GM12878 (cell line): ENCODE data around the gene LMLN. TPM values are rescaled to one million over a fixed set of nuclear protein-coding genes. Genes with fewer than 3 reads are reported as not detected.

Source experiments
- ATAC-seq: fragments of 200-7000 bp; cut with Tn5 transposase; 3 replicates; pipeline ENCODE4 v1.9.1; 2020; ENCODE audit warnings: mild to moderate bottlenecking, moderate library complexity
- BruUV-seq: library from RNA; stranded (reverse); fragments of 400-500 nt; replicated peaks from 2 replicates; lab custom pipeline; 2021; lab: Mats Ljungman, UMichigan
- CTCF ChIA-PET: fragments of 300-600 bp; sonication (Branson Sonifier 250); formaldehyde crosslinking; extraction: SDS; loops from one replicate; lab custom pipeline; 2021; ENCODE audit warnings: inconsistent platforms; lab: Yijun Ruan, JAX
- POLR2A ChIA-PET: fragments of 350-600 bp; formaldehyde crosslinking; extraction: SDS; loops from one replicate; lab custom pipeline; 2021; ENCODE audit warnings: inconsistent platforms; lab: Charles Lee
- RAD21 ChIA-PET: fragments of 300-600 bp; sonication (Branson Sonifier 250); formaldehyde crosslinking; loops from one replicate; lab custom pipeline; 2023; ENCODE audit warnings: antibody characterized with exemption; ENCODE audit not compliant: unreplicated experiment; lab: Charles Lee
- SMC1A ChIA-PET: fragments of 300-600 bp; sonication (Branson Sonifier 250); formaldehyde crosslinking; loops from one replicate; lab custom pipeline; 2023; ENCODE audit not compliant: unreplicated experiment, uncharacterized antibody; lab: Charles Lee
- DNase-seq: peaks from one replicate; pipeline ENCODE4 v3.0.0-alpha.2; 2011; ENCODE audit warnings: low read depth, low spot score
- FAIRE-seq: peaks from 3 replicates; lab custom pipeline; 2011; peaks lifted over from hg19 to GRCh38; lab: Jason Lieb, UNC
- H2AFZ ChIP-seq: 2 replicates; pipeline ENCODE4 v1.6.0; 2011; ENCODE audit warnings: low read depth, low read length, control low read depth; ENCODE audit not compliant: control insufficient read depth
- H3K27ac ChIP-seq: 2 replicates; pipeline ENCODE4 v1.5.1; 2011; ENCODE audit warnings: control low read depth; ENCODE audit not compliant: control insufficient read depth, insufficient read depth
- H3K27me3 ChIP-seq, 2 experiments: replicated peaks in 1 of 2; 2 replicates each; pipeline versions ENCODE4 v1.6.0 to v1.6.1; 2011; ENCODE audit warnings: low read length in 1 of 2; ENCODE audit not compliant: control insufficient read depth in 2 of 2, insufficient read depth in 2 of 2
- H3K36me3 ChIP-seq, 2 experiments: 2 replicates each; pipeline ENCODE4 v1.5.1; 2011; ENCODE audit warnings: low read length in 1 of 2; ENCODE audit not compliant: control insufficient read depth in 2 of 2, insufficient read depth in 2 of 2
- H3K4me1 ChIP-seq: 2 replicates; pipeline ENCODE4 v1.6.1; 2011; ENCODE audit warnings: mild to moderate bottlenecking, low read length, moderate library complexity, mixed read lengths; ENCODE audit not compliant: control insufficient read depth, insufficient read depth
- H3K4me2 ChIP-seq: 2 replicates; pipeline ENCODE4 v1.6.0; 2011; ENCODE audit warnings: control low read depth; ENCODE audit not compliant: control insufficient read depth, insufficient read depth
- H3K4me3 ChIP-seq: fragments of 200-600 bp; sonication (generic); 2 replicates; pipeline ENCODE4 v1.5.1; 2016
- H3K79me2 ChIP-seq: 2 replicates; pipeline ENCODE4 v1.6.0; 2011; ENCODE audit warnings: low read length; ENCODE audit not compliant: control insufficient read depth, insufficient read depth
- H3K9ac ChIP-seq: 2 replicates; pipeline ENCODE4 v1.8.0; 2011; ENCODE audit warnings: low read length, control low read depth, mixed read lengths; ENCODE audit not compliant: control insufficient read depth, insufficient read depth
- H3K9me3 ChIP-seq: replicated peaks from 3 replicates; pipeline ENCODE4 v1.5.1; 2011; ENCODE audit warnings: mild to moderate bottlenecking, low read length; ENCODE audit not compliant: control insufficient read depth, insufficient read depth
- H4K20me1 ChIP-seq: 2 replicates; pipeline ENCODE4 v1.6.0; 2011; ENCODE audit not compliant: control insufficient read depth, insufficient read depth
- NFYA ChIP-seq: IDR thresholded peaks from 2 replicates; pipeline ENCODE4 v1.6.1; 2011; ENCODE audit warnings: low read depth, mild to moderate bottlenecking, low read length, improper control_type of control experiment, borderline replicate concordance
- SIN3A ChIP-seq: IDR thresholded peaks from 2 replicates; pipeline ENCODE4 v1.6.1; 2012; ENCODE audit warnings: low read depth, low read length, improper control_type of control experiment
- TBL1XR1 ChIP-seq: IDR thresholded peaks from 2 replicates; pipeline ENCODE4 v1.6.1; 2012; ENCODE audit warnings: low read depth, low read length, improper control_type of control experiment
- ZNF384 ChIP-seq: IDR thresholded peaks from 2 replicates; pipeline ENCODE4 v1.6.1; 2012; ENCODE audit warnings: low read depth, mild to moderate bottlenecking, low read length, improper control_type of control experiment, borderline replicate concordance
- ZSCAN29 ChIP-seq: fragments of 450-650 bp; IDR thresholded peaks from 2 replicates; pipeline ENCODE4 v1.6.1; 2017; ENCODE audit warnings: mild to moderate bottlenecking, moderate library complexity
- WGBS: methylation state at CpG from one replicate; pipeline ENCODE4 v1.1.6; 2016; ENCODE audit warnings: low lambda C conversion rate; ENCODE audit not compliant: insufficient replicate concordance, insufficient coverage; ENCODE audit errors: missing lambda C conversion rate; 5-methylcytosine and 5-hydroxymethylcytosine counted together
- in situ Hi-C: fragments of 300-500 bp; cut with MboI; formaldehyde crosslinking; loops from 9 replicates; pipeline ENCODE4 v1.14.3; 2018; ENCODE audit warnings: mixed read lengths
- intact Hi-C: fragments of 100-400 bp; cut with micrococcal nuclease; formaldehyde crosslinking; loops from one replicate; pipeline ENCODE4 v1.14.2; 2022; ENCODE audit not compliant: unreplicated experiment
- polyA plus RNA-seq, 11 experiments: library from polyadenylated mRNA; depleted of rRNA in 4 of 11; unstranded in 6 of 11; stranded (reverse) in 5 of 11; fragments of >200 nt; fragmentation: Nextera tagmentation in 4 of 11; fragmentation: Illumina TruSeq in 1 of 11; extraction: Ambion mirVana in 4 of 11; extraction: Trizol in 1 of 11; gene quantifications; 1 replicate in 1 of 11; 2 replicates in 10 of 11; pipeline versions ENCODE4 v1.2.1 to v1.2.3, GENCODE V29; 2011 to 2016; ENCODE audit warnings: inconsistent platforms in 2 of 11, missing spikeins in 2 of 11, low read depth in 1 of 11
- total RNA-seq, 4 experiments: library from RNA; depleted of rRNA in 3 of 4; stranded (reverse); fragments of >200 nt in 3 of 4; fragmentation: Illumina TruSeq in 1 of 4; extraction: Trizol in 1 of 4; gene quantifications; 2 replicates each; pipeline versions ENCODE4 v1.2.1 to v1.2.3, GENCODE V29; 2013 to 2021
- TF ChIP-seq, protein P1 (sequence below): fragments of 450-650 bp; IDR thresholded peaks from 2 replicates; pipeline ENCODE4 v1.6.1; 2016; ENCODE audit warnings: mild to moderate bottlenecking

The LMLN gene
- total and polyA plus RNA-seq, 10 of the 15 experiments (the other 5 are each of a cell fraction or from before 2014, with no cell fraction given), result 0.02 to 1.7 (median 0.81) TPM

GRCh38 chr3:197950677-197951061, 9.3 kb upstream of the LMLN start:
- Histone ChIP-seq H3K9ac (peak overlapping the region; percentile 92), H4K20me1 (peaks cover 7% of the 10 kb centered on the region), H3K79me2 (peaks cover 42% of the 10 kb centered on the region), H3K36me3 (peaks cover 10 to 33% of the 10 kb centered on the region in 2 experiments), H2AFZ (no peak overlapping the region), H3K4me3 (peak overlapping the region; percentile 95), H3K4me1 (peaks cover 3% of the 10 kb centered on the region; the same call in 1 of the 2 replicates), H3K4me2 (peak overlapping the region; percentile 84), H3K27me3 (no peaks in the 10 kb centered on the region), H3K9me3 (no peaks in the 10 kb centered on the region), H3K27ac (peak overlapping the region; percentile 95)
- ChIA-PET CTCF (interaction anchor here (0.7 to 2.9 kb wide), 4 partner anchors 8 to 229 kb away, joined by 3 to 16 read pairs (median 4); no protein-coding TSS in a partner anchor), SMC1A (interaction anchor here (1.1 to 2.2 kb wide), 4 partner anchors 8 to 45 kb away, joined by 4 to 9 read pairs (median 6); a partner anchor contains a TSS), POLR2A (interaction anchor here (1.4 kb wide), 1 partner anchor 9 kb away, joined by 7 read pairs; a partner anchor contains a TSS), RAD21 (interaction anchor here (1.0 kb wide), 1 partner anchor 9 kb away, joined by 3 read pairs; a partner anchor contains a TSS)
- BruUV-seq, result no TSS peak
- no peak for ATAC-seq
- intact Hi-C loops, result loop anchor here (1.0 kb wide), 1 partner anchor 9 kb away; a partner anchor contains a TSS
- no peak for DNase-seq
- no peak for FAIRE-seq
- 0% methylated on average over 11 of the region's 11 CpGs for WGBS
- in situ Hi-C loops, result no loop called here
- TF ChIP-seq TBL1XR1, result no peak
- TF ChIP-seq SIN3A, result 0 out of 2 replicates have a peak, but pooled peaks have one; percentile 38
- TF ChIP-seq ZSCAN29, result no peak
- no peak for TF ChIP-seq ZNF384
- TF ChIP-seq NFYA, result no peak

GRCh38 chr3:197951392-197951990, 8.5 kb upstream of the LMLN start:
- peak; percentile 37 for ATAC-seq
- no TSS peak for BruUV-seq
- no peak for TF ChIP-seq NFYA
- TF ChIP-seq, protein P1, sequence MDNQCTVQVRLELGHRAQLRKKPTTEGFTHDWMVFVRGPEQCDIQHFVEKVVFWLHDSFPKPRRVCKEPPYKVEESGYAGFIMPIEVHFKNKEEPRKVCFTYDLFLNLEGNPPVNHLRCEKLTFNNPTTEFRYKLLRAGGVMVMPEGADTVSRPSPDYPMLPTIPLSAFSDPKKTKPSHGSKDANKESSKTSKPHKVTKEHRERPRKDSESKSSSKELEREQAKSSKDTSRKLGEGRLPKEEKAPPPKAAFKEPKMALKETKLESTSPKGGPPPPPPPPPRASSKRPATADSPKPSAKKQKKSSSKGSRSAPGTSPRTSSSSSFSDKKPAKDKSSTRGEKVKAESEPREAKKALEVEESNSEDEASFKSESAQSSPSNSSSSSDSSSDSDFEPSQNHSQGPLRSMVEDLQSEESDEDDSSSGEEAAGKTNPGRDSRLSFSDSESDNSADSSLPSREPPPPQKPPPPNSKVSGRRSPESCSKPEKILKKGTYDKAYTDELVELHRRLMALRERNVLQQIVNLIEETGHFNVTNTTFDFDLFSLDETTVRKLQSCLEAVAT, result peak; percentile 65
- peaks cover 7% of the 10 kb centered on the region for H4K20me1 ChIP-seq
- no peak overlapping the region for H2AFZ ChIP-seq
- peak overlapping the region; percentile 84 for H3K4me2 ChIP-seq
- peak overlapping the region; percentile 95 for H3K4me3 ChIP-seq
- H3K27ac ChIP-seq, result peak overlapping the region; percentile 95
- no peaks in the 10 kb centered on the region for H3K9me3 ChIP-seq
- CTCF ChIA-PET, result interaction anchor here (0.8 to 2.9 kb wide), 3 partner anchors 14 to 46 kb away, joined by 3 to 16 read pairs (median 3); no protein-coding TSS in a partner anchor
- no peak for DNase-seq
- intact Hi-C loops, result no loop called here
- SMC1A ChIA-PET, result interaction anchor here (1.1 to 2.2 kb wide), 4 partner anchors 7 to 46 kb away, joined by 4 to 9 read pairs (median 6); a partner anchor contains a TSS
- in situ Hi-C loops, result no loop called here
- no peak for FAIRE-seq
- H3K4me1 ChIP-seq, result peaks cover 3% of the 10 kb centered on the region; the same call in 1 of the 2 replicates
- RAD21 ChIA-PET, result no interaction called here
- peaks cover 42% of the 10 kb centered on the region for H3K79me2 ChIP-seq
- 34% methylated on average over 21 of the region's 21 CpGs for WGBS
- POLR2A ChIA-PET, result interaction anchor here (1.4 kb wide), 1 partner anchor 8 kb away, joined by 7 read pairs; a partner anchor contains a TSS
- H3K27me3 ChIP-seq, result no peaks in the 10 kb centered on the region
- peaks cover 13 to 40% of the 10 kb centered on the region in 2 experiments for H3K36me3 ChIP-seq
- H3K9ac ChIP-seq, result peak overlapping the region; percentile 92
